HG02623 (cell line): ENCODE results near the gene DAP.
A peak's percentile ranks its signal among the peaks of the same experiment; 100 is the strongest.

ENCODE experiments used
- ATAC-seq: cut with Tn5 transposase; IDR thresholded peaks from one replicate; pipeline ENCODE4 v1.9.1; 2021; ENCODE audit warnings: moderate library complexity; ENCODE audit not compliant: unreplicated experiment

Gene DAP

GRCh38 chr5:10712574-10713366 lies 48.3 kb downstream of the DAP start:
- ATAC-seq: peak; percentile 84

GRCh38 chr5:10711562-10711961 lies 49.5 kb downstream of the DAP start:
- ATAC-seq: no peak

DNA sequence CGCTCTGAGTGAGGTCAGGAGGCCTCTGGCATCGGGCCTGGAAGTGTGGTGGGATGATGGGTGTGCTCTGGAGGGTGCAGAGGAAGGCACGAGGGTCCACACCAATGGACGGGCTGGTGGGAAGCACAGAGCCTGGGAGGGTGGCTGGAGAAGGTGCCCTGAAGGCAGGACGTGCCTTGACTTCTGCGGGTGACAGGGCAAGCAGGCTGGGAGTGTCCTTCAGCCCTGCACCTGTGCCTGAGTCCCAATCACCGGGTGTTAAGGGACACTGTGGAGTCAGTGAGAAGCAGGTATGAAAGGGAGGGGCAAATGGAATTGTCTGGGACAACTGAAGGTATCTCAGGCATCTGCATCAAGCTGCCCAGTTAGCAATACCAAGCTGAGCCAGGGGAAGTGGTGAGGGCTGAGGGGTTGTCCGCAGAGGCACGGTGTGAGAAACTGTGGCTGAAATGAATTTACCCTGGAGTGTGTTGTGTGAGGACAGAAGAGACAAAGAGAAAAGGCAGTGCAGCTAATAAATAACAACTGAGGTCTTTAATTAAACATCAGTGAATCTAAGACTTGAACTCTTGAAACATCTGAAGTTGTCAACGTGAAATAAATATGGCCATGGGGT lies 50.4 kb downstream of the DAP start:
- ATAC-seq: no peak

DNA sequence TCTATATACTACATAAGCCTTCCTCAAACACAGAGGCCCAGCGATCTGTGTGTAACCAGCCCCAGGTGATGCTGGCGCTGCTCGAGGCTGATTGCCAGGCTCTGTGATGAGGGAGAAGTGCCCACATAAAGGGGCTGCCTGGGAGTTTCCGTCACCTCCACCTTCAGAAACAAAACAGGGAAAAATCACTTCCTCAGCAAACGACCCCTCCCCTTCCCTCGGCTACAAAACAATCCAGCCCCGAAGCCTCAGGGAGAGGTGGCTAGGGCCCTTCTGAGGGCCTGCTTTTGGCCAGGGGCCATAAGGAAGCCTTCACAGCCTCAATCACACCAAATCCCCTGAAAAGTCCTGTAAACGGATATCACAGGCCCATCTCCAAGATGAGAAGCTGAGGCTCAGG lies 51.1 kb downstream of the DAP start:
- no peak for ATAC-seq

DNA sequence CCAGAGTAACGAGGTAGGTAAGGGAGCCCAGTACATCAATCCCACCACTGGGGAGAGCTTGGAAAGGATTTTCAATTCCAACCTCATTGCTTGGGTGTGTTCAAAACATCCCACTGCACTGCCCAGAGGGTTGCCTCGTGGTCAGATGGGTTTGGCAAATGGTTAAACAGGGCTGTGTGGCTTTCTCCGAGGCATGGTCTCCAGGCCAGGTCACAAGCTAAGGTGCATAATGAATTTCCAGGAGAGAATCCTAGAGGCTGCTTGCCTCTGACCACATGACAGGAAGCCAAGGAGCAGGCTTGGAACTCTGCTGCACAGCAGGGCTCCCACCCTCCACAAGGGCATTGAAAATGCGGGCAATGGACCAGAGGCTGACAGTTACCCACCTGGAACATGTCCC lies 51.6 kb downstream of the DAP start:
- no peak for ATAC-seq

DNA sequence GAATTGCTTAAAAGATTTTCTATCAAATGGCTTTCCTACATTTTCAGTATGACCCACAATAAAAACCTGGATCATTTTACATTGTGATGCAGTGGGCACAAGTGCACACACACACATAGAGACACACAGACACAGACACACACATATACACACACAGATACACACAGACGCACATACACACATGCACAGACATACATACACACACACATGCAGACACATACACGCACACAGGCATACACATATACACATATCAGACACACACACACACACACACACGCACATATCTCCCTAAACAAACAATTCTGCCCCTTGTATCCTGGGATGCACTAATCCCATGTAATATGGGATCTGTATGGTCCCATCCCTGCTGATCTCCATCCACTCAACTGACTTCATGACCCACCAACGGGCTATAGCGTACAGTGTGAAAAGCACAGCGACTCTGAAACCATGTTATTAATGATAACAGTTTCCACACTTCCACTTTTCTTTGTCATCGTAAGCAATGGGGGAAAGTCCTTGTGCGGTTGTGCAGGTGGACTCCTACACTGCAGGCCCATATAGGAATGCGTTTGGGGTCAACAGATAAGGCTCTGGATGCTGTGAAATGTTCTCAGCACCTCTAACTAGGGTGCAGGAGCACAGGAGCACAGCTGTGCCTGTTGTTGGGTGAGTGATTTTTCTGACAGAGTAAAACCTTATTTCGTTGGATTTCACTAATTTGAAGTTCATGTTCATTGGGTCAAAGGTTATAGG lies 52.7 kb downstream of the DAP start:
- no peak for ATAC-seq

DNA sequence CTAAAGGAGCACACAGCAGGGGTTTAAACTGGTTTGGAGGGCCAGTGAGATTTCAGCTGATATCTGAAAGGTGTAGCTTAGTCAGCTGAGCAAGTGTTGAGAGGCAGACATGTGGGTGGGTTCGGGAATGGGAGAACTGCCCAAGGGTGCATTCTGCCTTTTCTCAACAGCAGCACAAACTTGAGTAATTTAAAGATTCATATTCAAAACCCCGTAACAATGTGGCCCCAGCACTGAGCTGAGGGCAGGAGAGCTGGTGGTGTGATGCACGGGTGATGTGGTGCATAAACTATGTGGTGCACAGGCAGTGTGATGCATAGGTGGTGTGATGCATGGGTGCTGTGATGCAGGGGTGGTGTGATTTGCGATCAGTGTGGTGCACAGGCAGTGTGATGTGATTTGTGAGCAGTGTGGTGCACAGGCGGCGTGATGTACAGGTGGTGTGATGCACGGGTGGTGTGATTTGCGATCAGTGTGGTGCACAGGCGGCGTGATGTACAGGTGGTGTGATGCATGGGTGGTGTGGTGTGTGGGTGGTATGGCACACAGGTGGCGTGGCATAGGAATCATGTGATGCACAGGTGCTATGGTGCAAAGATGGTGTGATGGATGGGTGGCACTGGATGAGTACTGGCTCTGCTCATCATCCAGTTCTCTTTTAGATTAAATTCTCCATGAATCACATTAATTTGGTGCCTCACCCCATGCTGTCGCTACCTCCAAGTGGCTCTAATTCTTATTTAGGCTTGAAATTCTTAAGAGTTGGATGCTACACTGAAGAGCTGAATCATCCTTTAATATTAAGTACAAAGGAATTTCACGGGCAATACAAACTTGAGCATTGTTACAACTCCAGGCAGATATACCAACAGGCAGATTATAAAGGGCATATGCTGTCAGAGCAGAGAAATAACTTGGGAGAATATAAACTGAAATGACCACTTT lies 53.6 kb downstream of the DAP start:
- ATAC-seq: no peak

GRCh38 chr5:10706326-10706725 lies 54.7 kb downstream of the DAP start:
- ATAC-seq: no peak

DNA sequence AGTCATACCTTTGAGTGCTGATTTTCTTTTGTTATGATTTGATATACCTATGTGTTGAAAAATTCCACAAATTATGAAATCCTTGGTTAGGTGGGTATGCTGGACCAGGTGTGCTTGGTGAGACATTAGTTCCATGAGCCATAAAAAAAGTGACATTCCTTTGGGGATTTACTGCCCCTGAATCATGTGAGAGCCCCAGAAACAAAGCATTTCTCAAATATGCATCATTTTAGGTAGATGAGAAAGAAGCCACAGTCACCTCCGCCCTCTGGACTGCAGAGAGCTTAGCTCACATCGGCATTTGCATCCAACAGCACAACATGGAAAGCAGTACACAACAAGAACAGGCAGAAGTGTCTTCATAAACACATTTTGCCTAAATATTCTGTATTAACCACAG lies 55.3 kb downstream of the DAP start:
- no peak for ATAC-seq

- ATAC-seq: no peak
Measured at GRCh38 chr5:10704949-10705621, 55.9 kb downstream of the DAP start.

DNA sequence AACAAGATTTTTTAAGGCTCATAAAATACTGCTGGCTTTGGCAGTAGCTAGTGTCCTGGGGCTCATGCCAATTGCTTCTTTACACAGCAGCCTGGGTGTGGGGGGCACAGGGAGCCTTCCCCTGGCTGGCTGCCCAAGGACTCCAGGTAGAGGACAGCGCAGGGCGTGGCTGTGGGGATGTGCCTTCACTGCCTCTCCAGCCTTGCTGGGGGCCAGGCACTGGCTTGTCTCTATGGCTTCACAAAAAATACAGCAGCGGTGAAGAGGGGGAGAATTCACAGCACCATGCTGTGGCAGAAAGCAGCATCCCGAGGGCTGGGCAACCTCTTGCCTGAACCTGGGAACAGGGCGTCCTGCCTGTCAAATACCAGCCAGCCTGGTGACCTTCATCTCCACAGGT lies 57.4 kb downstream of the DAP start:
- ATAC-seq: no peak

DNA sequence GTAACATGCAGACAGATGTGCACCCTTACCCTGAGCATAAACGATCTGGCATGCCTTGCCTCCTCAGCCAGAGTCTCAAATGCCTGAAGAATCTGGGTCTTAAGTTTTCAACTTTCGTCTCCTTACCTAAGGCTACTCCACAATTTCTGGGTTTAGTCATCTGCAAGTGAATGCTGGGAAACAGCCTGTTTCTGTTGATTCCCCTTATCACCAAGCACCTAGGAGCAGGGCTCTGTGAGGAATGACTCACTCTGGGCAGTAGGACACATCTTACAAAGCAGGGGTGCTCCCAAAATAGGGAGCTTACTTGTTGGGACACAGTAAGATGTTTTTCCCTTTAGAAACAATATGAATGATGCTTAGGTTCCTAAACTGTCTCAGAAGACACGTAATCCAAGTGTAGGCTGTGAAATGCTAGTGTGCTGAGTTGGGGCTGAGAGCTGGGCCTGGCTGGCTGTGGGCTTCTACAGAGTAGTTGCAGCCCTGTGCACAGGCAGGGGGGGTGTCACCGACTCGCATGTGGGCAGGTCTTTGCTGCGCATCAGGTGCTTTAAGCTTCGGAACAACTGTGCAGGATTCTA lies 58.0 kb downstream of the DAP start:
- no peak for ATAC-seq

DNA sequence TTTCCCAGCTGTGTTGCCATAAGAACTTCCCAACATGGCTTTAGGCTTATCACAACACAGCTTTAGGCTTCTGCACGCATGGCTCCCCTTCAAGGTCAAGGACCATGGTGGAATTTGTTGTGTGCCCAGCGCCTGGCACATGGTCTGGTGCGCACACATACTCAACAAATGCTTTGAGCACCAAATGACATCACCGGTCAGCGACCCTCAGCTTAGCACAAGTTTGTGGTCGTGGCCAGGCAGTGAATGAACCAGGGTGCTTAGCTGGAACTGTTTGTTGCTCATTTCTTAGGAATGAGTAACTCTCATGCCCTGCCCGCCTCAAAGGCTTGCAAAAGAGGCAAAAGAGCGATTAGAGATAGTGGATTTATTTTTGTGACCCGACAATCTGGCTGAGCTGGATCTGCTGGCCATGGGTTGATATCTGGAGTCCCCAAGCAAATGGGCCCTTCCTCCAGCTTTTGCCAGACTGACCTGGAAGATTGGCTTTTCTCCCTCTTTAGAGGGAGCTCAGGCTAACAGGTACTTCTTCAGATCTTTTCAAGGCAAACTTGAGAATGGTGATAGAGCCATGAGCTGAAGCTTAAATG lies 58.9 kb downstream of the DAP start:
- ATAC-seq: no peak

- ATAC-seq: no peak
Measured at GRCh38 chr5:10701567-10702039, 59.4 kb downstream of the DAP start.

DNA sequence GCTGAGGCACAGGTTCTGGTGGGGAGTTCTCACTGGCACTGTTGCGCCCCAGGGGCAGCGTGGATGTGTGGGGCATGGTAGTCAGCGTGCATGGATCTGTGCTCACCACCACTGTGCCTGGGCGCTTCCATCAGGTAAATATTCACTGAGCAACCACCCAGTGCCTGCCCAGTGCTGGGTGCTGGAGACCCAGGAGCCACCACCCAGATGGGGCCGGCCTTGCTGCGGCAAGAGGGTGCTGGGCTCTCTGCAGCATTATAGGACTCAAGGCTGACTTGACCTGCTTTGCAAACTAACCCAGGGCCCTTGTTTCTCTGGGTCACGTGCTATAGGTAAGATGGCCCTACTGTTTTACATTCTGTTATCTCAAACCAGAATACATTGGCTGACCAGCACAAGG lies 60.5 kb downstream of the DAP start:
- no peak for ATAC-seq

- peak; percentile 61 for ATAC-seq
Measured at GRCh38 chr5:10699987-10700386, 61.0 kb downstream of the DAP start.

GRCh38 chr5:10699281-10699874 lies 61.7 kb downstream of the DAP start:
- ATAC-seq: peak; percentile 42

DNA sequence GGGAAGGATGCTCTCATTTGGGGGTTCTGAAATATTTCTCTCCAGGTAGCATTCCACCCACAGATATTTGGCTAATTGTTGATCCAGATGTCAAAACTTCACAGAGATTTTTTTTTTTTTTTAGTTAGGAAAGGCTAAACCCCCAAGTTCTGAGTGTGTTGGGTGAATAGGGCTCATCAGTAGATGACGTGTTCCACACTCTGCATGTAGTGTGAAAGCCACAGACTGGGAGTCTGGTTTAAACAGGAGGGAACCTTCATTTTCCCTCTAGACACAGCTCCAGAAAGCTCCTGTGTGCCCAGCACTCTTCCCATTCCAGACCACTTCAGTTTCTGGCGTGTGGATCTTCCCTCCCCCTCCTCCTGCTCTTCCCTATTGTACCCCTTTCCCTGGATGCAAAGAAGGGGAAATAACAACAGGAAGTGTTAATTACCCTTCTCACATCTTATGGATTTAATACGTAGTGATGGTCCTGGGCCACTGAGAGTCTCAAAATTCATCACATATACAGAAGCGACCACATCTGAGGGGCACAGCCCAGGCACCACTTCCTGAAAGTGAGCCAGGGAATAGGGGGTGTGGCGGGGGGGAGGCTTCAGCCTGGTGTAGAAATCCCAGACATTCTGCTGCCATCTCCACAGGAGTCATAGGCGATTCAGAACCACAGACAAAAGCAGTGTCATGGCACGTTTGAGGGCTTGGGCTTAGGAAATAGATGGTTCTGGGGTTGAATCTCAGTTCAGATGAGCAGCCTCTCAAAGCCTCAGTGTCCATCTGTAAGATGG lies 65.1 kb downstream of the DAP start:
- ATAC-seq: no peak
